GM19324 (cell line): ENCODE results near the gene TCERG1L.
"Not testable (repeated sequence)": the region's sequence is repeated elsewhere in the genome, so short reads cannot be mapped to it uniquely, and the experiment has no call there.

ENCODE experiments used
- ATAC-seq: cut with Tn5 transposase; IDR thresholded peaks from one replicate; pipeline ENCODE4 v1.9.1; 2021; ENCODE audit warnings: mild to moderate bottlenecking, moderate library complexity; ENCODE audit not compliant: unreplicated experiment, low FRiP score

The TCERG1L gene

GRCh38 chr10:131080571-131080970 lies 230.9 kb downstream of the TCERG1L start:
- no peak for ATAC-seq

- no peak for ATAC-seq
Observed at GRCh38 chr10:131079314-131079713, 232.2 kb downstream of the TCERG1L start.

GRCh38 chr10:131078882-131079280 lies 232.6 kb downstream of the TCERG1L start:
- ATAC-seq: not testable (repeated sequence)

DNA sequence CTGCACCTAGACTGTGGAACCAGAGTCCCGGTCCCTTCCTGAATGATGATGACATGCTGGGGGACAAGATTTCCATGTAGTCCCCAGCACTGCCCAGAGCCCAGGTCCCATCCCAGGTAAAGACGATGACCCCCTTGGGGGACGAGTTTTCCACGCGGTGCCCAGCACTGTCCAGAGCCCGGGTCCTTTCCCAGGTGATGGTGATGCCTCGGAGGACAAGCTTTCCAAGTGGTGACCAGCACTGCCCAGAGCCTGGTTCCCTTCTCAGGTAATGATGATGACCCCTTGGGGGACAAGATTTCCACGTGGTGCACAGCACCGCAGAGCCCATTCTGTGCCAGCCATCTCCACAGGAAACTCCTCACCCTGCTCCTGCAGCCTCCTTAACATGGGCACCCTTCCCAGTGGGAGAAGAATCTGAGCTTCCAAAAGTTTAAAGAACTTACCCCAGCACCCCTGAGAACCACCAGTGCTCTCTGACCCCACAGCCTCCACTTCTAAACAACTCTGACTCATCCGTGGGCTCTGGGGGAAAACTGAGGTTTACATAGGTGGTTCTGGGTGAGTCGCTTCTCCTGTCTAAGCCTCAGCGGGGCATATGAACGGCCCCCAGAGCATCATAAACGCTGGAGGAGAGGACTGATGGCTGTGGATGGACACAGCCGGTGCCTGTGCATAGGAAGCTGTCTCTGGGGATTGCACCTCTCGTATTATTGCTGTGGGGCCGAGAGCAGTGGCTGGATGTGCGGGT lies 233.2 kb downstream of the TCERG1L start:
- ATAC-seq: no peak

GRCh38 chr10:131077724-131078123 lies 233.8 kb downstream of the TCERG1L start:
- no peak for ATAC-seq

DNA sequence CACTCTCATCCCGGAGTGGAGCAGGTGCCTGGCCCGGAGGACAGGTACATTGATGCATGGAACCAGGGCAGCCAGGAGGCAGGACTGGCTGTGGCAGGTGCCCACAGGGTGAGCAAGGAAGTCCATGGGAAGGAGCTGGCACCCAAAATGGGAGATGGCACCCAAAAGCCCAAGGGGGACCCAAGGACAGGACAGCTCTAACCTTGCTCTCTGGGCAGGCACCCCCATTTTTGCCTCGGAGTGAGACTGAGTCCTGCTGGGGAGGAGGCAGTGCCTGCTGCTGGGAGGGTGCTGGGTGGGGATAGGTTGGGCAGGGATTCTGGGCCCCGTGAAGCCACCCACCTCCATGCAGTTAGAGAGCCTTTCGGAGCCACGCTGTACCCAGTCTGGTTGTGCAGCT lies 234.5 kb downstream of the TCERG1L start:
- ATAC-seq: no peak

GRCh38 chr10:131076356-131076755 lies 235.2 kb downstream of the TCERG1L start:
- no peak for ATAC-seq

DNA sequence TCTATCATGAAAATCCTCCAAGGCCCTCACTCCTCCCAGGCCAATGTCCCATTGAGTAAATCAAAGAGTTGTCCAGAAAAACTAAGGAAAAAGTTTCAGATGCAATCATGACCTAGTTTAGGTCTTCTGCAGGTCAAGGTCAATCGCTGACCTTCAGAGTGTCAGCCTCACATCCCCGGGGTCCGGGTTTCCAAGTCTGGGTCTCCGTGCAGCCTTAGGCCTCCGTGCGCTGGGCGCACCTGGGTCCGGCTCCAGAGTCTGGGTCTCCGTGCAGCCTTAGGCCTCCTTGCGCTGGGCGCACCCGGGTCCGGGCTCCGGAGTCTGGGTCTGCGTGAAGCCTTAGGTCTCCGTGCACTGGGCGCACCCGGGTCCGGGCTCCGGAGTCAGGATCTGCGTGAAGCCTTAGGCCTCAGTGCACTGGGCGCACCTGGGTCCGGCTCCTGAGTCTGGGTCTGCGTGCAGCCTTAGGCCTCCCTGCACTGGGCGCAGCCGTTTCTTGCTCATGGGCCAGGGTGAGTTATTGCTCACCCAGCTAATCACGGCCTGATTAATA lies 236.2 kb downstream of the TCERG1L start:
- no peak for ATAC-seq

GRCh38 chr10:131074682-131075081 lies 236.8 kb downstream of the TCERG1L start:
- ATAC-seq: no peak

- ATAC-seq: no peak
Observed at GRCh38 chr10:131073469-131074035, 238.0 kb downstream of the TCERG1L start.

DNA sequence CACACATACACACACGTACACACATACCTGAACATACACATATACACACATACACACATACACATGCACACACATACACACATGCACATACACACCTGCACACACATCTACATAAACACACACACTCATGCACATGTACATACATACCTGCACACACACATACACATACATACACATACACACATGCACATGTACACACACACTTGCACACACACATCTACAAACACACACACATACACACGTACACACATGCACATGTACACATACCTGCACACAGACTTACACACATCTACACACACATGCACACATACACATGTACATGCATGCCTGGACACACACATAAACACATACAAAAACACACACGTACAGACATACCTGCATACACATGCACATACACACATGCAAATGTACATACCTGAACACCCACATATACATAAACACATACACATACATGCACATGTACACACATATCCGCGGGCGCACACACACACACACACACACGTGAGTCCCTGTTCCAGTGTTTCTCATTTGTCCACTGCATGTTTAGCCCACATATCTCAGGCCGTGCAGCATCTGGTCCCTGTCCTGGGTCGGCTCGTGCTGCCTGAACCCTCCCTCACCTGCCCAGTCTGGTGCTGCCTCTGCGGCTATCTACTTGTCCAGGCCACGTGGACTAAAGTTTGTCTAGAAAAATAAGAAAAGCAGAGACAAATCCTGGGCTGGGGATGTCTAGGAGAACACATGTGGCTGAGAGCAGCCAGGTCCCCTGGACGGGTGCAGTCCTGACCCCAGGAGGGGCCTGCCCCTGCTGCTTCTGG lies 238.7 kb downstream of the TCERG1L start:
- no peak for ATAC-seq

DNA sequence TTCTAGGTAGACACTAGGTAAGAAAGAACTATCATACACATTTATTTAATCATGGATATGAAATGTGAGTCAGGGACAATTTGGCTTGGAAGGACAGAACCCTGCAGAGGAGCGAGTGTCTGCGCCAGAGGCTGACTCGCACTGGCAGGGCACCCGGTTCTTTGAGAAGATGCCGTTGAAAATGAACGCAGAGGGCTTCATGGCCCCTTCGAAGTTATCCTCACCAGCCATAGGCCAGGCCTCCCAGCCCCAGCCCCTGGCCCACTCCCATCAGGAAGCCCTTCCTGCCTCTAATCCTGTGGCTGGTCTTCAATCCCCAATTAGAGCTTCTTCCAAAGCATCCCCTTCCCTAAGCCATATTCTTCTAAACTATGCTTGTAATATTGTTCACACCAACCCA lies 239.8 kb downstream of the TCERG1L start:
- ATAC-seq: no peak

DNA sequence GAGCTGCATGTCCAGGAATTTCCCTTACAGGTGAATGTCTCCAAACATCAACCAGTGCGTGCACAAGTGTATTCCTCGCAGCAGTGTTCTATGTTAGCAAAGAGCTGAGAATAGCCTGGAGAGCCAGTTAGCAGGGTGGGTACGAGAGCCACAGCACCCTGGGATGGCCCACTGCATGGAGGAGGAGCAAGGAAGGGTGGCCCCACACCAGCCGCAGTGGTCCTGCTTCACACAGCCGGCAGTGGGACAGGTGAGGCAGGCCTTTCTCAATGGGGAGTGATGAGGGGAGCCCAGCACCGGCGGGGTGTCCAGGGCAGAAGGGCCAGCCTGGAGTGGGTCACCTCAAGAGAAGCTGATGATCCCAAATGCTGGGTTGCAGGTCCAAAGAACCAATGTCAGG lies 240.7 kb downstream of the TCERG1L start:
- ATAC-seq: no peak

DNA sequence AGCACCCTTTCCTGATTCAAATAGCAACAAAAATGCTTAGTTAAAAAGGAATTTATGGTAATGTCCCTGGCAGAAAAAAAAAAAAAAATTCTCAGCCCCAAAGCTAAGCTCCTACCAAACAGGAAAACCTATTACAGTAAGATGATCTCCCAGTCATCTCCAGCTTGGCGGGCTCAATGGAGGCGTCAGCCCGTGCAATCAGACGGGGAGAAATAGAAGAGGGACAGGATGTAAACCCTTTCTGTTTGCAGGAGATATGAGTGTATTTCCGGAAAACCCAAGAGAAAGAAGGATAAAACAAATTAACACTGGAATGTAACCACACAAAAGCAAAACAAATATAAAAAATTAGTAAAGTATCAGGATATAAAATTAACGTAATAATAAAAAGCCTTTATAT lies 242.8 kb downstream of the TCERG1L start:
- ATAC-seq: no peak

GRCh38 chr10:131068311-131068710 lies 243.2 kb downstream of the TCERG1L start:
- ATAC-seq: no peak

DNA sequence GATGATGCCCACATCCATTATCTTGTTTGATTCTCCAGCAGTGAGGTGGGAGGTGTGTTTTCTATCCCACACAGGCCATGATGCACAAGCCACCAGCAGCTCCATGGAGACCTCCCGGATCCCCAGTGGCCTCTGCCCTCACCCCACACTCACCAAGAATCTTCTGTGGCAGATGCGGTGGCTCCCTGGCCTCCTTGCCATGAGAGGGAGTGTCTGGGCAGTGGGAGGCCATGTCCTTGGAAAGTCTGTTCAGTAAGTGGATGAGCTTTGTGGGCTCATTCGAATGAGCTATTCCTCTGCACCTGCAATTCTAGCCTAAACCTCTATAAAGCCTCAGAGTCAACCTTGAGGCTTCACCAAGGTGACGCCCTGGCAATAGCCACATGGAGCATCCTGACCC lies 243.8 kb downstream of the TCERG1L start:
- no peak for ATAC-seq

- ATAC-seq: no peak
Observed at GRCh38 chr10:131065673-131066305, 245.7 kb downstream of the TCERG1L start.

DNA sequence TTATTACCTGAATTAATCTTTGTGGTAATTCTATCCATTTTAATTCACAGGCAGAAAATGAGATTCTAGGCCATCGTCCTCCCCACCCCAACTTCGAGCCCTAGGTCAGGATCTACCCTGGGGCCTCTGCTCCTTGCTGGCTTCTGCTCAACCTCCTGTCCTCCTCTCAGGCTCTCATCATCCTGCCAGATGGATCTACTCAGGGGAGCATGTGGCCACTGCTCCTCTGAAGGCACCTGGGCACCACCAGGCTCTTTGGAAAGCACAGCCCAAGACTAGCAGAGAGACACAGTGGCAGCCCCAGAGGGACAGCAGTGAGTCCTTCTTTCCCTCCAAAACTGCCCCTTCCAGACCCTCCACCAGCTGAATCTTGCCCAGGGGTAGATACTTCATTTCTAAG lies 248.2 kb downstream of the TCERG1L start:
- no peak for ATAC-seq

DNA sequence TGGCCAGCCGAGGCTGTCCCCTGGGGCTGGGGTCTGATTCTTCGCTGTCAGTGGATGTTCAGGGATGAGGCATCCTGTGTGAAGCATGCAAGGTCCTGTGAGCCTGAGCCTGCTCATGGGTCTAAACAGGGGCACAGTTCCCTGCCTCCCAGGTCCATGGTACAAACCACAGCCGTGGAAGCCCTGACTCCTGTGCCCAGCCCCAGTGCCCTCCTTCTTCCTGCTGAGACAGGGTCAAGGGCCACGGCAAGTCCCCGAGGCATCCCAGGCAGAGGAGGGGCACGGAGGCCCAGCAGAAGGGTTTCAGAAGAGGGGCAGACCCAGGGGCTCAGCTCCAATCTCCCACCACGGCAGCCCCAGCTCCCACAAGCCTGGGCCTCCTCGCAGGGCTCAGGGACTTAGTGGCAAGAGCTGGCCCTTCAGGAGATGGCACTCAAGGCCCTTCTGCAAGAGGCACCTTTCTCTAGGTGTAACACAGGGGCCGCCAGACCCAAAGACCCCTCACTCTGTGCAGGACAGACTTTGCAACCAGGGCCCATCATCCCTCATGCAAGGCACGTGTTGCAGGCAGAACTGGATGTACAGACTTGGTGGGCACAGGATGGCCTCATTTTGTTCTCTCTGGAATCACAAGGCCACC lies 248.8 kb downstream of the TCERG1L start:
- ATAC-seq: no peak

- no peak for ATAC-seq
Observed at GRCh38 chr10:131061216-131061615, 250.3 kb downstream of the TCERG1L start.
